Measurements from ENCODE around the gene TSPAN18. TPM values are rescaled to one million over a fixed set of nuclear protein-coding genes. Genes with fewer than 3 reads are reported as not detected.

The TSPAN18 gene
- total and polyA plus RNA-seq, 10 of the 15 experiments (the other 5 are each of a cell fraction or from before 2014, with no cell fraction given): 0.02 to 0.77 (median 0.13) TPM; not detected in 1

DNA sequence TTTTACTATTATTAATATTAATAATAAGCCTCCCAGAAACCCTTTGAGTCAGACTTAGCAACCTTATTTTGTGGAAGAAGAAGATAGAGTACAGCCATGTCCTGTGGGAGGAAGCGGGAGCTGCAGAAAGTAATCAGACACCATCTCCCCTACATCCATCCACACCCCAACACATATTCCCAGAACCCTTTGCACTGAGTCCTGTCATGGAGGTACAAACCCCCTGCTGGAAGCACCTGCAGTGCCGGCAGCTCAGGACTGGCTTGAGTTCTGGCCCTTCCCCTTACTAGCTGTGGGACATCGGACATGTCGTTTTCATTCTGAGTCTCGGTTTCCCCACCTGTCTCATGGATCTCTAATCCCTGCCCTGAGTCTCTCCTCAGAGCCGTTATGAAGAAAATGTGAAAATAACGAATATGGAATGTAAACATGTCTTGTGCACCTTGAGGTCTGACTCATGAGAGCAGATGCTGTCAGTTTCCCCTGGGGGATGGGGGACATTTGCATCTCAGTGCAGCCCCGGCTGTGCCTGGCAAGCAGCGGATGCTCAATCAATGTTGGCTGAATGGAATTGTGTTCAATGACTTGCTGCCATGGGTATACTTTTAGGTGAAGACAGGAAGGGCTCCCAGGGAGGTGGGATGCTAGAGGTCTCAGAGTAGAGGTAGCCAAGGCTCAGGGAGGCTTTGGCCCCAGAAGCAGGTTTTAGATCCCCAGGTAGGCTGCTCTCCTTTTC lies 178.5 kb downstream of the TSPAN18 start:
- no peak for ATAC-seq
- peaks cover 0 to 3% of the 10 kb centered on the region in 2 experiments; a peak in 2 of 4 replicates for H3K27me3 ChIP-seq (replicated peaks in 1 of 2; ENCODE audit: control insufficient read depth in 2 of 2, insufficient read depth in 2 of 2, low read length in 1 of 2)
- no peak overlapping the region for H3K4me2 ChIP-seq (ENCODE audit: control insufficient read depth, insufficient read depth)
- BruUV-seq (replicated peaks): no TSS peak
- intact Hi-C loops (cut with micrococcal nuclease; ENCODE audit: unreplicated experiment): no loop called here
- H2AFZ ChIP-seq (ENCODE audit: control insufficient read depth, low read depth, low read length): no peak overlapping the region
- ChIA-PET POLR2A (no interaction called here), SMC1A (ENCODE audit: uncharacterized antibody, unreplicated experiment) (no interaction called here), RAD21 (ENCODE audit: unreplicated experiment) (no interaction called here), CTCF (no interaction called here)
- no peak for DNase-seq (ENCODE audit: low read depth, low spot score)
- in situ Hi-C loops (cut with MboI): no loop called here
- H4K20me1 ChIP-seq (ENCODE audit: control insufficient read depth, insufficient read depth): no peaks in the 10 kb centered on the region
- H3K27ac ChIP-seq (ENCODE audit: control insufficient read depth, insufficient read depth): no peak overlapping the region
- no peaks in the 10 kb centered on the region for H3K36me3 ChIP-seq (ENCODE audit: control insufficient read depth in 2 of 2, insufficient read depth in 2 of 2, low read length in 1 of 2)
- no peaks in the 10 kb centered on the region for H3K4me1 ChIP-seq (ENCODE audit: control insufficient read depth, insufficient read depth, low read length)
- no peaks in the 10 kb centered on the region for H3K79me2 ChIP-seq (ENCODE audit: control insufficient read depth, insufficient read depth, low read length)
- no peaks in the 10 kb centered on the region for H3K9me3 ChIP-seq (replicated peaks; ENCODE audit: control insufficient read depth, insufficient read depth, low read length)
- H3K4me3 ChIP-seq: no peak overlapping the region
- H3K9ac ChIP-seq (ENCODE audit: control insufficient read depth, insufficient read depth, low read length): no peak overlapping the region
- no peak for FAIRE-seq
- WGBS (ENCODE audit: insufficient coverage, insufficient replicate concordance, low lambda C conversion rate, missing lambda C conversion rate): 18% methylated on average over 9 of the region's 9 CpGs
- TF ChIP-seq, protein P1, sequence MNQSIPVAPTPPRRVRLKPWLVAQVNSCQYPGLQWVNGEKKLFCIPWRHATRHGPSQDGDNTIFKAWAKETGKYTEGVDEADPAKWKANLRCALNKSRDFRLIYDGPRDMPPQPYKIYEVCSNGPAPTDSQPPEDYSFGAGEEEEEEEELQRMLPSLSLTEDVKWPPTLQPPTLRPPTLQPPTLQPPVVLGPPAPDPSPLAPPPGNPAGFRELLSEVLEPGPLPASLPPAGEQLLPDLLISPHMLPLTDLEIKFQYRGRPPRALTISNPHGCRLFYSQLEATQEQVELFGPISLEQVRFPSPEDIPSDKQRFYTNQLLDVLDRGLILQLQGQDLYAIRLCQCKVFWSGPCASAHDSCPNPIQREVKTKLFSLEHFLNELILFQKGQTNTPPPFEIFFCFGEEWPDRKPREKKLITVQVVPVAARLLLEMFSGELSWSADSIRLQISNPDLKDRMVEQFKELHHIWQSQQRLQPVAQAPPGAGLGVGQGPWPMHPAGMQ (IDR thresholded peaks at IDR 0.05; ENCODE audit: borderline replicate concordance): no peak
- TF ChIP-seq NR2C1 (IDR thresholded peaks at IDR 0.05): no peak
- TF ChIP-seq, protein P2, sequence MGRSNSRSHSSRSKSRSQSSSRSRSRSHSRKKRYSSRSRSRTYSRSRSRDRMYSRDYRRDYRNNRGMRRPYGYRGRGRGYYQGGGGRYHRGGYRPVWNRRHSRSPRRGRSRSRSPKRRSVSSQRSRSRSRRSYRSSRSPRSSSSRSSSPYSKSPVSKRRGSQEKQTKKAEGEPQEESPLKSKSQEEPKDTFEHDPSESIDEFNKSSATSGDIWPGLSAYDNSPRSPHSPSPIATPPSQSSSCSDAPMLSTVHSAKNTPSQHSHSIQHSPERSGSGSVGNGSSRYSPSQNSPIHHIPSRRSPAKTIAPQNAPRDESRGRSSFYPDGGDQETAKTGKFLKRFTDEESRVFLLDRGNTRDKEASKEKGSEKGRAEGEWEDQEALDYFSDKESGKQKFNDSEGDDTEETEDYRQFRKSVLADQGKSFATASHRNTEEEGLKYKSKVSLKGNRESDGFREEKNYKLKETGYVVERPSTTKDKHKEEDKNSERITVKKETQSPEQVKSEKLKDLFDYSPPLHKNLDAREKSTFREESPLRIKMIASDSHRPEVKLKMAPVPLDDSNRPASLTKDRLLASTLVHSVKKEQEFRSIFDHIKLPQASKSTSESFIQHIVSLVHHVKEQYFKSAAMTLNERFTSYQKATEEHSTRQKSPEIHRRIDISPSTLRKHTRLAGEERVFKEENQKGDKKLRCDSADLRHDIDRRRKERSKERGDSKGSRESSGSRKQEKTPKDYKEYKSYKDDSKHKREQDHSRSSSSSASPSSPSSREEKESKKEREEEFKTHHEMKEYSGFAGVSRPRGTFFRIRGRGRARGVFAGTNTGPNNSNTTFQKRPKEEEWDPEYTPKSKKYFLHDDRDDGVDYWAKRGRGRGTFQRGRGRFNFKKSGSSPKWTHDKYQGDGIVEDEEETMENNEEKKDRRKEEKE (IDR thresholded peaks at IDR 0.05): no peak
- TF ChIP-seq, protein P3, sequence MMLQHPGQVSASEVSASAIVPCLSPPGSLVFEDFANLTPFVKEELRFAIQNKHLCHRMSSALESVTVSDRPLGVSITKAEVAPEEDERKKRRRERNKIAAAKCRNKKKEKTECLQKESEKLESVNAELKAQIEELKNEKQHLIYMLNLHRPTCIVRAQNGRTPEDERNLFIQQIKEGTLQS (IDR thresholded peaks at IDR 0.05; ENCODE audit: borderline replicate concordance, extremely low read depth, low read depth, low read length): no peak
- no peak for TF ChIP-seq RBBP5 (conservative IDR thresholded peaks at IDR 0.05)
